K562 (cell line): ENCODE data around the gene PTPRG.

Experiments used
- TEAD4 ChIP-seq, 2 experiments: sonication (generic) in 1 of 2; formaldehyde crosslinking in 1 of 2; IDR thresholded peaks; 2 replicates each; pipeline versions ENCODE4 v1.6.1 to v1.8.0; 2012 to 2022; ENCODE audit warnings: borderline replicate concordance in 1 of 2, inconsistent platforms in 1 of 2, low read length in 1 of 2, mild to moderate bottlenecking in 1 of 2, missing genetic modification reagents in 1 of 2
- ZBTB8A ChIP-seq: fragments of 450-650 bp; IDR thresholded peaks from 2 replicates; pipeline ENCODE4 v1.6.1; 2018; ENCODE audit warnings: mild to moderate bottlenecking, moderate library complexity; ENCODE audit not compliant: partially characterized antibody
- ZNF174 ChIP-seq: fragments of 250-450 bp; sonication (Bioruptor Pico); IDR thresholded peaks from 2 replicates; pipeline ENCODE4 v1.4.0; 2020; ENCODE audit warnings: mild to moderate bottlenecking
- ZNF239 ChIP-seq: fragments of 250-450 bp; sonication (Bioruptor Pico); IDR thresholded peaks from 2 replicates; pipeline ENCODE4 v1.4.0; 2020; ENCODE audit warnings: mild to moderate bottlenecking
- TF ChIP-seq, protein P1 (sequence below): sonication (generic); formaldehyde crosslinking; IDR thresholded peaks from 2 replicates; pipeline ENCODE4 v1.8.1; 2023; ENCODE audit warnings: missing genetic modification reagents, mild to moderate bottlenecking, borderline replicate concordance
- TF ChIP-seq, protein P2 (sequence below): sonication (generic); formaldehyde crosslinking; IDR thresholded peaks from 2 replicates; pipeline ENCODE4 v1.8.0; 2022; ENCODE audit warnings: mild to moderate bottlenecking, low read depth, missing genetic modification reagents
- TF ChIP-seq, protein P3 (sequence below): fragments of 250-450 bp; sonication (Bioruptor Pico); IDR thresholded peaks from 2 replicates; pipeline ENCODE4 v1.9.0; 2021; ENCODE audit warnings: mild to moderate bottlenecking, inconsistent platforms
- TF ChIP-seq, protein P4 (sequence below): sonication (generic); formaldehyde crosslinking; IDR thresholded peaks from 2 replicates; pipeline ENCODE4 v1.9.0; 2022; ENCODE audit warnings: mild to moderate bottlenecking, missing genetic modification reagents

DNA sequence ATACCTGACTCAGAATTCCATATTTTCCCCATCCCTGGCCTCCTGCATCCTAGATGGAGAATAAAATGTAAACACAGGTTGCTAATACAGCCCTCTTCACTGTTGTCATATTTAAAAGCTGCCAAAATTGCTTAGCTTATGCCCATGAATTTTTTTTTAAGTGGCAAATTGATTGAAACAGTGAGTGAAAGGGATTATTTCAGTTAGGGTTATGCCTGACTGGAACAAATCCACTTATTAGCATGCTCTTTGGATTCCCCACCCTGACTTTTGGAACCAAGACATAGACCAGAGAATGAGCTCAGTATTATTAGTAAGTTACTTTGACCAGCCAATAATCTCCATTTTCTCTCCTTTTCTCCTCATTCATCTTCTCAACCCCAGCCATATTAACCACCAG is 567.3 kb downstream of the PTPRG start:
- TF ChIP-seq, protein P1, sequence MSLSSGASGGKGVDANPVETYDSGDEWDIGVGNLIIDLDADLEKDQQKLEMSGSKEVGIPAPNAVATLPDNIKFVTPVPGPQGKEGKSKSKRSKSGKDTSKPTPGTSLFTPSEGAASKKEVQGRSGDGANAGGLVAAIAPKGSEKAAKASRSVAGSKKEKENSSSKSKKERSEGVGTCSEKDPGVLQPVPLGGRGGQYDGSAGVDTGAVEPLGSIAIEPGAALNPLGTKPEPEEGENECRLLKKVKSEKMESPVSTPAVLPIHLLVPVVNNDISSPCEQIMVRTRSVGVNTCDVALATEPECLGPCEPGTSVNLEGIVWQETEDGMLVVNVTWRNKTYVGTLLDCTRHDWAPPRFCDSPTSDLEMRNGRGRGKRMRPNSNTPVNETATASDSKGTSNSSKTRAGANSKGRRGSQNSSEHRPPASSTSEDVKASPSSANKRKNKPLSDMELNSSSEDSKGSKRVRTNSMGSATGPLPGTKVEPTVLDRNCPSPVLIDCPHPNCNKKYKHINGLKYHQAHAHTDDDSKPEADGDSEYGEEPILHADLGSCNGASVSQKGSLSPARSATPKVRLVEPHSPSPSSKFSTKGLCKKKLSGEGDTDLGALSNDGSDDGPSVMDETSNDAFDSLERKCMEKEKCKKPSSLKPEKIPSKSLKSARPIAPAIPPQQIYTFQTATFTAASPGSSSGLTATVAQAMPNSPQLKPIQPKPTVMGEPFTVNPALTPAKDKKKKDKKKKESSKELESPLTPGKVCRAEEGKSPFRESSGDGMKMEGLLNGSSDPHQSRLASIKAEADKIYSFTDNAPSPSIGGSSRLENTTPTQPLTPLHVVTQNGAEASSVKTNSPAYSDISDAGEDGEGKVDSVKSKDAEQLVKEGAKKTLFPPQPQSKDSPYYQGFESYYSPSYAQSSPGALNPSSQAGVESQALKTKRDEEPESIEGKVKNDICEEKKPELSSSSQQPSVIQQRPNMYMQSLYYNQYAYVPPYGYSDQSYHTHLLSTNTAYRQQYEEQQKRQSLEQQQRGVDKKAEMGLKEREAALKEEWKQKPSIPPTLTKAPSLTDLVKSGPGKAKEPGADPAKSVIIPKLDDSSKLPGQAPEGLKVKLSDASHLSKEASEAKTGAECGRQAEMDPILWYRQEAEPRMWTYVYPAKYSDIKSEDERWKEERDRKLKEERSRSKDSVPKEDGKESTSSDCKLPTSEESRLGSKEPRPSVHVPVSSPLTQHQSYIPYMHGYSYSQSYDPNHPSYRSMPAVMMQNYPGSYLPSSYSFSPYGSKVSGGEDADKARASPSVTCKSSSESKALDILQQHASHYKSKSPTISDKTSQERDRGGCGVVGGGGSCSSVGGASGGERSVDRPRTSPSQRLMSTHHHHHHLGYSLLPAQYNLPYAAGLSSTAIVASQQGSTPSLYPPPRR (CRISPR knock-in tag): no peak
- TF ChIP-seq, protein P2, sequence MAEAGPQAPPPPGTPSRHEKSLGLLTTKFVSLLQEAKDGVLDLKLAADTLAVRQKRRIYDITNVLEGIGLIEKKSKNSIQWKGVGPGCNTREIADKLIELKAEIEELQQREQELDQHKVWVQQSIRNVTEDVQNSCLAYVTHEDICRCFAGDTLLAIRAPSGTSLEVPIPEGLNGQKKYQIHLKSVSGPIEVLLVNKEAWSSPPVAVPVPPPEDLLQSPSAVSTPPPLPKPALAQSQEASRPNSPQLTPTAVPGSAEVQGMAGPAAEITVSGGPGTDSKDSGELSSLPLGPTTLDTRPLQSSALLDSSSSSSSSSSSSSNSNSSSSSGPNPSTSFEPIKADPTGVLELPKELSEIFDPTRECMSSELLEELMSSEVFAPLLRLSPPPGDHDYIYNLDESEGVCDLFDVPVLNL (CRISPR knock-in tag): no peak
- TF ChIP-seq ZBTB8A (no peak), ZNF174 (no peak), TEAD4 (IDR thresholded peaks at IDR 0.05; ENCODE audit: low read length) (no peak), TEAD4 (CRISPR knock-in tag; IDR thresholded peaks at IDR 0.05; ENCODE audit: borderline replicate concordance) (no peak), ZNF239 (CRISPR knock-in tag) (no peak)
- TF ChIP-seq, protein P3, sequence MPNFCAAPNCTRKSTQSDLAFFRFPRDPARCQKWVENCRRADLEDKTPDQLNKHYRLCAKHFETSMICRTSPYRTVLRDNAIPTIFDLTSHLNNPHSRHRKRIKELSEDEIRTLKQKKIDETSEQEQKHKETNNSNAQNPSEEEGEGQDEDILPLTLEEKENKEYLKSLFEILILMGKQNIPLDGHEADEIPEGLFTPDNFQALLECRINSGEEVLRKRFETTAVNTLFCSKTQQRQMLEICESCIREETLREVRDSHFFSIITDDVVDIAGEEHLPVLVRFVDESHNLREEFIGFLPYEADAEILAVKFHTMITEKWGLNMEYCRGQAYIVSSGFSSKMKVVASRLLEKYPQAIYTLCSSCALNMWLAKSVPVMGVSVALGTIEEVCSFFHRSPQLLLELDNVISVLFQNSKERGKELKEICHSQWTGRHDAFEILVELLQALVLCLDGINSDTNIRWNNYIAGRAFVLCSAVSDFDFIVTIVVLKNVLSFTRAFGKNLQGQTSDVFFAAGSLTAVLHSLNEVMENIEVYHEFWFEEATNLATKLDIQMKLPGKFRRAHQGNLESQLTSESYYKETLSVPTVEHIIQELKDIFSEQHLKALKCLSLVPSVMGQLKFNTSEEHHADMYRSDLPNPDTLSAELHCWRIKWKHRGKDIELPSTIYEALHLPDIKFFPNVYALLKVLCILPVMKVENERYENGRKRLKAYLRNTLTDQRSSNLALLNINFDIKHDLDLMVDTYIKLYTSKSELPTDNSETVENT (CRISPR knock-in tag): no peak
- TF ChIP-seq, protein P4, sequence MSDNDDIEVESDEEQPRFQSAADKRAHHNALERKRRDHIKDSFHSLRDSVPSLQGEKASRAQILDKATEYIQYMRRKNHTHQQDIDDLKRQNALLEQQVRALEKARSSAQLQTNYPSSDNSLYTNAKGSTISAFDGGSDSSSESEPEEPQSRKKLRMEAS (CRISPR knock-in tag): no peak
